OCI-LY7 (cell line): ENCODE measurements around the gene CIB4. TPM values are rescaled to one million over a fixed set of nuclear protein-coding genes. Genes with fewer than 3 reads are reported as not detected.

Source experiments
- BruUV-seq: library from RNA; stranded (reverse); fragments of 400-500 nt; replicated peaks from 2 replicates; lab custom pipeline; 2021; lab: Mats Ljungman, UMichigan
- CTCF ChIA-PET: fragments of 300-600 bp; sonication (Branson Sonifier 250); formaldehyde crosslinking; loops from one replicate; lab custom pipeline; 2022; ENCODE audit warnings: antibody characterized with exemption; ENCODE audit not compliant: unreplicated experiment; lab: Charles Lee
- POLR2A ChIA-PET: fragments of 300-600 bp; sonication (Branson Sonifier 250); formaldehyde crosslinking; loops from one replicate; lab custom pipeline; 2022; ENCODE audit warnings: antibody characterized with exemption; lab: Charles Lee
- DNase-seq: peaks from one replicate; pipeline ENCODE4 v3.0.0-alpha.2; 2015; ENCODE audit warnings: low spot score
- H2AFZ ChIP-seq: fragments of 200-600 bp; sonication (generic), shearing (Covaris generic); 2 replicates; pipeline ENCODE4 v1.6.1; 2014; ENCODE audit warnings: mild to moderate bottlenecking, antibody characterized with exemption, low read length, moderate library complexity
- H3K27ac ChIP-seq: fragments of 200-600 bp; sonication (generic); 2 replicates; pipeline ENCODE4 v1.5.1; 2014; ENCODE audit warnings: mixed run types, low read depth, mild to moderate bottlenecking, moderate library complexity, low read length, inconsistent platforms; ENCODE audit not compliant: poor library complexity, severe bottlenecking
- H3K36me3 ChIP-seq: fragments of 200-600 bp; sonication (generic); 2 replicates; pipeline ENCODE4 v1.6.1; 2014; ENCODE audit warnings: mild to moderate bottlenecking, antibody characterized with exemption, low read length, moderate library complexity, mixed read lengths; ENCODE audit not compliant: insufficient read depth
- H3K4me1 ChIP-seq: fragments of 200-600 bp; sonication (generic); 2 replicates; pipeline ENCODE4 v1.5.1; 2014; ENCODE audit warnings: mild to moderate bottlenecking, low read length; ENCODE audit not compliant: insufficient read depth, poor library complexity, severe bottlenecking
- H3K4me2 ChIP-seq: fragments of 200-600 bp; sonication (generic); 2 replicates; pipeline ENCODE4 v1.6.1; 2014; ENCODE audit warnings: mild to moderate bottlenecking, low read length
- H3K4me3 ChIP-seq: fragments of 200-600 bp; sonication (generic); 2 replicates; pipeline ENCODE4 v1.5.1; 2014; ENCODE audit warnings: mild to moderate bottlenecking, low read depth, low read length; ENCODE audit not compliant: poor library complexity, severe bottlenecking
- H3K79me2 ChIP-seq: fragments of 200-600 bp; sonication (generic); 2 replicates; pipeline ENCODE4 v1.6.1; 2016; ENCODE audit warnings: low read depth, mild to moderate bottlenecking, low read length, moderate library complexity, mixed read lengths; ENCODE audit not compliant: insufficient read depth
- H3K9me2 ChIP-seq: fragments of 200-600 bp; sonication (generic); 2 replicates; pipeline ENCODE4 v1.6.1; 2016; ENCODE audit warnings: mild to moderate bottlenecking, low read length, mixed read lengths; ENCODE audit not compliant: insufficient read depth
- H3K9me3 ChIP-seq: fragments of 200-600 bp; sonication (generic); 2 replicates; pipeline ENCODE4 v1.6.1; 2014; ENCODE audit warnings: mild to moderate bottlenecking, mixed run types, low read length, mixed read lengths
- H4K20me1 ChIP-seq: fragments of 200-600 bp; sonication (generic); 2 replicates; pipeline ENCODE4 v1.6.1; 2014; ENCODE audit warnings: mild to moderate bottlenecking, antibody characterized with exemption, low read length, moderate library complexity, mixed read lengths; ENCODE audit not compliant: insufficient read depth
- EZH2phosphoT487 ChIP-seq: fragments of 200-600 bp; sonication (generic); IDR thresholded peaks from 2 replicates; pipeline ENCODE4 v1.6.1; 2018; ENCODE audit warnings: low read depth, borderline replicate concordance, mild to moderate bottlenecking, mixed run types, antibody characterized with exemption, low read length, moderate library complexity, mixed read lengths
- intact Hi-C: fragments of 100-400 bp; cut with micrococcal nuclease; formaldehyde crosslinking; loops from one replicate; pipeline ENCODE4 v1.10.0; 2022; ENCODE audit not compliant: unreplicated experiment
- total RNA-seq, 2 experiments: library from RNA; depleted of rRNA in 1 of 2; stranded (reverse); fragments of >200 nt in 1 of 2; shearing (Covaris generic) in 1 of 2; gene quantifications; 2 replicates each; pipeline ENCODE4 v1.2.3, GENCODE V29; 2014 to 2022
- TF ChIP-seq, protein P1 (sequence below): fragments of 200-600 bp; sonication (generic); conservative IDR thresholded peaks from 2 replicates; pipeline ENCODE4 v1.5.1; 2014; ENCODE audit warnings: mild to moderate bottlenecking, antibody characterized with exemption, low read length, moderate library complexity, mixed read lengths

The CIB4 gene
- total RNA-seq, 2 experiments from 2014 or later: not detected

DNA sequence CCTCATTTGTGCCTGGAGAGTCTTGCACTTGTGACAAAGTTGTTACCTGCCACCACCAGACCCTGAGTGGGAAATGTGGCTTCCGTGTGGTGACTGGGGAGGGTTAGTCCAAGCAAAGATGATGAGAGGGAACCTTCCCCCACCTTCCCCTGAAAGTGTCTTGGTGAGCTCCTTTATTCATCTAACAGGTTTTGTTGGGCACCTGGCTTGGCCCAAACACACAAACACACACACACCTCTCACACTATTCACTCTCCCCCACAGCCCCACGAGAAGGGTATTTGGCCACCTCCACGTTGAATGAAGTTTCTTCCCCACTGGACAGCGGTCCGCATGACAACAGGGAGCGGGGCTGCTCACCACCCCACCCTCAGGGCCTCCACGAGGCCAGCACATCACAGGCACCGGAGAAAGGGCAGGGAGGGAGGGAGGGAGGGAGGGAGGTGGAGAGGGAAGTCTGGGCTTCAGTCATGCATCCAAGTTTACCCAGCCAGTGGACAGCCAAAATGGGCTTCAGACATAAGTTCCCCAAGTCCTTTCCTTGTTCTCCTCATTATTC, 1.4 kb downstream of the CIB4 start:
- no peaks in the 10 kb centered on the region for H3K9me3 ChIP-seq
- no peaks in the 10 kb centered on the region for H3K9me2 ChIP-seq
- ChIA-PET POLR2A (no interaction called here), CTCF (no interaction called here)
- TF ChIP-seq, protein P1, sequence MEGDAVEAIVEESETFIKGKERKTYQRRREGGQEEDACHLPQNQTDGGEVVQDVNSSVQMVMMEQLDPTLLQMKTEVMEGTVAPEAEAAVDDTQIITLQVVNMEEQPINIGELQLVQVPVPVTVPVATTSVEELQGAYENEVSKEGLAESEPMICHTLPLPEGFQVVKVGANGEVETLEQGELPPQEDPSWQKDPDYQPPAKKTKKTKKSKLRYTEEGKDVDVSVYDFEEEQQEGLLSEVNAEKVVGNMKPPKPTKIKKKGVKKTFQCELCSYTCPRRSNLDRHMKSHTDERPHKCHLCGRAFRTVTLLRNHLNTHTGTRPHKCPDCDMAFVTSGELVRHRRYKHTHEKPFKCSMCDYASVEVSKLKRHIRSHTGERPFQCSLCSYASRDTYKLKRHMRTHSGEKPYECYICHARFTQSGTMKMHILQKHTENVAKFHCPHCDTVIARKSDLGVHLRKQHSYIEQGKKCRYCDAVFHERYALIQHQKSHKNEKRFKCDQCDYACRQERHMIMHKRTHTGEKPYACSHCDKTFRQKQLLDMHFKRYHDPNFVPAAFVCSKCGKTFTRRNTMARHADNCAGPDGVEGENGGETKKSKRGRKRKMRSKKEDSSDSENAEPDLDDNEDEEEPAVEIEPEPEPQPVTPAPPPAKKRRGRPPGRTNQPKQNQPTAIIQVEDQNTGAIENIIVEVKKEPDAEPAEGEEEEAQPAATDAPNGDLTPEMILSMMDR: no peak
- TF ChIP-seq EZH2phosphoT487: no peak
- DNase-seq: no peak
- no peaks in the 10 kb centered on the region for H4K20me1 ChIP-seq
- H3K27ac ChIP-seq: no peak overlapping the region
- H3K4me3 ChIP-seq: no peak overlapping the region
- H3K4me1 ChIP-seq: no peaks in the 10 kb centered on the region
- no peaks in the 10 kb centered on the region for H3K79me2 ChIP-seq
- no peak overlapping the region for H3K4me2 ChIP-seq
- intact Hi-C loops: no loop called here
- no peak overlapping the region for H2AFZ ChIP-seq
- no TSS peak for BruUV-seq
- no peaks in the 10 kb centered on the region for H3K36me3 ChIP-seq

DNA sequence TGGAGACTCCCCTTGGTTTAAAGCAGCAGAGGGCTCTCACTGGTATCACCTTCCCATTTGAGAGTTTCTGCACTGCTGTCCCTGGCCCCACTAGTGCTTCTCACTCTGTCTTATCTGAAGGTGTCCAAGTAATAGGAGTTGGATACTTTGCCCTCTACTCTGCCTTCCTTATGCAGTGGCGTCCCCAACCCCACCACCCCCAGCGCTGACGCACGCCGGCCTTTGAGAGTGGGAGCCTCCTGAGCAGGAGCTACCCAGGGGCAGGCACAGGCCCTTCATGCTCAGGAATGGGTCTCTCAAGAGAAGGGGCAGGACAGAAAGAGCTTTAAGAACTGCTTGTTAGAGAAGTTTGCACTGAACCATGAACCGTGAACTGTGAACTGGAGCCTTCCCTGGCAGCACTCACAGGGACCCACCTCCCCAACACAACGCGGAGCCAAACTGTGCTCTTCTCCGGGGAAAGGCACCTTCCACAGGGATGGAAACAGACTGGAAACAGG, 3.3 kb downstream of the CIB4 start:
- TF ChIP-seq EZH2phosphoT487: no peak
- TF ChIP-seq, protein P1: no peak
- no peaks in the 10 kb centered on the region for H4K20me1 ChIP-seq
- no peak overlapping the region for H3K4me3 ChIP-seq
- no peak overlapping the region for H2AFZ ChIP-seq
- ChIA-PET POLR2A (no interaction called here), CTCF (no interaction called here)
- H3K4me2 ChIP-seq: no peak overlapping the region
- no peak overlapping the region for H3K27ac ChIP-seq
- H3K36me3 ChIP-seq: no peaks in the 10 kb centered on the region
- intact Hi-C loops: no loop called here
- H3K9me3 ChIP-seq: no peaks in the 10 kb centered on the region
- H3K4me1 ChIP-seq: no peaks in the 10 kb centered on the region
- H3K9me2 ChIP-seq: no peaks in the 10 kb centered on the region
- no TSS peak for BruUV-seq
- no peaks in the 10 kb centered on the region for H3K79me2 ChIP-seq
- DNase-seq: no peak

DNA sequence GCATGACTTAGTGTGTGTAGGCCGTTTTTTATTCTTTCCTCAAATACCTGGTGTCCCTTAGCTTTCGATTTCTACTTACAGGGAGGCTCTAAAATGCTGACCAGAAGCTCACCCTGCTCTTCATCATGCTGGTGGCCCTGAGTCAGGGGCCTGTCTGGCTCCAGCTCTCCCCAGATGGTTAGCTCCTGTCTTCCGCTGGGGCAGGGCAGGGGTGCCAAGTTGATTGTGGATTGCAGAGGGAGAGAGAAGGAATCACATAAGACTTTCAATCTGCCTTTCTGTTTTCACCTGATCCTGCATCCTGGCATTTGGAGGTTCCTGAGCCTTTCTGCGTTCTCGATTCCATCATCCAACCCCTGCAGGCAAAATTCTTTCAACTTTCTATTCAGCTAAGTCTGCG, 4.2 kb downstream of the CIB4 start:
- intact Hi-C loops: no loop called here
- no TSS peak for BruUV-seq
- H3K9me3 ChIP-seq: no peaks in the 10 kb centered on the region

More for the DNA sequence above, 4.2 kb downstream of the CIB4 start:
- no peak for TF ChIP-seq EZH2phosphoT487
- TF ChIP-seq, protein P1: no peak
- no peak overlapping the region for H3K27ac ChIP-seq
- H4K20me1 ChIP-seq: no peaks in the 10 kb centered on the region
- no peaks in the 10 kb centered on the region for H3K79me2 ChIP-seq
- no peak for DNase-seq
- no peak overlapping the region for H3K4me2 ChIP-seq
- no peaks in the 10 kb centered on the region for H3K9me2 ChIP-seq
- H3K4me1 ChIP-seq: no peaks in the 10 kb centered on the region
- H3K36me3 ChIP-seq: no peaks in the 10 kb centered on the region
- no peak overlapping the region for H3K4me3 ChIP-seq
- CTCF ChIA-PET: no interaction called here
- POLR2A ChIA-PET: no interaction called here
- H2AFZ ChIP-seq: no peak overlapping the region
